GM08714 (cell line): ENCODE measurements around the gene MYADML2.
"Not testable (repeated sequence)": the region's sequence is repeated elsewhere in the genome, so short reads cannot be mapped to it uniquely, and the experiment has no call there.

ENCODE experiments used
- H3K4me3 ChIP-seq: fragments of 200-500 bp; sonication (Bioruptor generic); 2 replicates; pipeline ENCODE4 v1.5.1; 2014; ENCODE audit warnings: mild to moderate bottlenecking, low read length, inconsistent platforms
- ZNF274 ChIP-seq: IDR thresholded peaks from 2 replicates; pipeline ENCODE4 v1.6.1; 2012; ENCODE audit warnings: mild to moderate bottlenecking, low read depth, low read length

Gene MYADML2

DNA sequence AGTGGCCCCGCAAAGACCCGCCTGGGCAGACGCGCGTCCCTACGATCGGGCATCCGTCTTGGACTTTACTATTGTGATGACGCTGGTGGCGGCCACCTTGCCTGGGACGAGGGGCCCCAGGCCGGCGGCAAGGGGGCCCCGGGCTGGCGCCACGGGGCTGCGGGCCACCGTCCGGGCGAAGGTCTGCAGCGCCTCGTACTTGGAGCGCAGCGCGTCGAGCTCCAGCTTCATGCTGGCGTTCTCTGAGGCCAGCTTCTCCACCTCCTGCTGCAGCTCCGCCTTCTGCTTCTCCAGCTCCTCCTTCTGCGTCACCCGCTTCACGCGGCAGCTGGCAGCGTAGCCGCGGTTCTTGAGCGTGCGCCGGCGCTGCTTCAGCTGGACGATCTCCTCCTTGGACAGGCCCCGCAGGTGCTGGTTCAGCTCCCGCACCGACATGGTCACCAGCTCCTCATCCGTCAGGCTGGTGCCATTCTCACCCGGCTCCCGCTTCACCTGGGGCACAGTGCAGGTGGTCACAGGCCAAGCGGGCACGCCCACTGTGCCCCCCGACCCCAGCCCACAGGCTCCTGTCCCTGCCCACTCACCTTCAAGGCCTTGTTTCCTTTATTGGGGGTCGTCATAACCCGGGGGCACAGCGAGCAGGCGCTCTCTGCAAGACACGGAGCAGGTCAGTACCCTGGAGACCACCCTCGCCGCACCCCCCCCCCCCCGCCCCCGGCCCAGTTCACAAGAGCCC, 24.3 kb downstream of the MYADML2 start:
- TF ChIP-seq ZNF274, result no peak
- no peak overlapping the region for H3K4me3 ChIP-seq

DNA sequence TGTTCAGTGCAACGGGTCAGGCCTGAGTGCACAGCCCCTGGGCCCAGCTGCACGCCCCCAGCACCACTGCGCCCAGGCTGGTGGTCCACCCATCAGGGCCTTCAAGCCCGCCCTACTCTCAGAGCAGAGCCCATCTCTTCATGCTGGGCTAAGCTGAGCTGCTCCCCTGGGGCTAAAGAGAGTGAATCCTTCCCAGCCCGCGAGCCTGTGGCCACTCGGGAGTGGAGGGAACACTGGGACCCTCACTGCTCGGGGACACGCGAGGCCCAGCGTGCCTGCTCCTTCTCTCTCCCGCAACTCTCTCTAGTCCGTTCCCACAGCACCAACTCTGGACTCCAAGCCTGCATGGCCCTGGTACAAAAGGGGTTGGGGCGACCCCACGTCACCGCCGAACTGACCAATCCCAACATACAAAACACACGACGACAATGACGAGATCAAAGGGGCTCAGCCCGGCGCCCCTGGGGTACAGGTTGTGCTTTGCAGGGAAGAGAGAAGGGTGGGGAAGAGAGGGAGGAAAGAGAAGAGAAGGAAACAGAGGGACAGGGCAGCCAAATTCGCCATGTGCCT, 25.0 kb downstream of the MYADML2 start:
- no peak overlapping the region for H3K4me3 ChIP-seq
- TF ChIP-seq ZNF274, result no peak

GRCh38 chr17:81921537-81921862, 25.5 kb downstream of the MYADML2 start:
- TF ChIP-seq ZNF274, result no peak
- no peak overlapping the region for H3K4me3 ChIP-seq

DNA sequence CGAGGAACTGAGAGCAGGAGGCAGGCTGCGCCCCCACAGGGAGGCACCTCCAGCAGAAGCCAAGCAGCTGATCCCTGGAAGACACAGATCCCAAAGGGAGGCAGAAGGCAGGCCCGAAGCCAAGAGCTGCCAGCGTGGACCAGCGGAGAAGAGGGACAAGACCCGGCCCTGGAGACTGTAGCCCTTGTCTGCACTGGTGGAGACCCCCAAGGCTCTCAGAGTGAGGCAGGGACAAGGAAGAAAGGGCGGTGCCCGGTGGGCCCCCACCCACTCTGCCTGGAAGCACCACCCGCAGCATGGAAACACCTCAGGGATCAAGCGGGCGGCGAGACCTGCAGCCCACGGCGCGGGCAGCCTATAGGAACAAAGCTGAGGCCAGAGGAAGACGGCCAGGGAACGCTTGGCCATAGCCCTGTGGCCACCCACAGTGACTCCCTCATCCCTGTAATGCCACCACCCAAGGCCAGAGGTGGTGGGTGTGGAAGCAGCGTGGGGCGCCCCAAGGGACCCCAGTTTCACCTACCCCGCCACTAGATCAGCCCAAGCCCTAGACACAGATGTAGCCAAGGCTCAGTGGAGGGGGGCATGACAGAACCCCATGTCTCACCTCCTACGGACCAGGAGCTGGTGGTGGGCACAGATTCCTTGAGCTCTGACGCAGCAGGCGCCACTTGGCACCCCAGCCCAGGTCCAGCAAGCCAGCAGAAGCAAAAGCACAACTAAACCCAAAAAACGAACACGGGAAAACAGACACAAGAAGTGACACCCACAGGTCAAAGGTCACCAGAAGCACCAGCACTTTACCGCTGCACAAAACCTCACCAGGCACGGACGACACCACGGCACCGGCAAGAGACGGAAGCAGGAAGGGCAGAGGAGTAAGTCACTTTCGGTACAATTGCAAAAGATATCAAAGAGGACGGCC, 26.2 kb downstream of the MYADML2 start:
- no peak overlapping the region for H3K4me3 ChIP-seq
- TF ChIP-seq ZNF274, result no peak

DNA sequence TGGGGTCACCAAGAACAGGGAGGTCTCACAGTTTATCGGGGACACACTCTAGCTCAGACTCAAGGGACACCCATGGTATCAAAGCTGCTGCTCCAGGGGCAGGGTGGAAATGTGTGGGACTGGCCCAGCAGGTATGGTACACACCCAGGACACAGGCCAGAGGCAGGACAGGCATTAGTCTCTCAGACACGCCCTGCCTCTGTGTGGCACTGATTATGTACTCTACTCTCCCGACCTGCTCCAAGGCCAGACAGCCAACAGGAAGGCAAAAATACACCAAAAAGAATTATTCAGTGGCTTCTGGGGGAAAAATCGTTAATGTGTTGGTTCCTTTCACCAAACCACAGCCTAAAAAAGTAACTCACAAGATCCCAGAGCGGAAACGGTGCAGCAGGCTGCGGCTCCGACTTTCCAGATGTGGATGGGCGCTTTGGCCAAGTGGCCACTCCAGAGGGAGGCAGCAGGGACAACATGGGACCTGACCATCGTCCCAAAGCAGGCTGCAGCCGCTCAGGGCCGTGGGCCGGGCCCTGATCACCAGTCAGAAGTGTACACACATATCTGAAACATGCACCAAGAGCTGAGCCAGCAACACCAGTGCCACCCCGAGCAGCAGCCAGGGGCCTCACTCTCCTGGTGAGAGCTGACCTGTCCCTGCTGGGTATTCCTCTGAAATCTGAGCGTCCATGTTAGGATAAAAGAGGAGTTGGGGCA, 28.0 kb downstream of the MYADML2 start:
- no peak for TF ChIP-seq ZNF274
- no peak overlapping the region for H3K4me3 ChIP-seq

DNA sequence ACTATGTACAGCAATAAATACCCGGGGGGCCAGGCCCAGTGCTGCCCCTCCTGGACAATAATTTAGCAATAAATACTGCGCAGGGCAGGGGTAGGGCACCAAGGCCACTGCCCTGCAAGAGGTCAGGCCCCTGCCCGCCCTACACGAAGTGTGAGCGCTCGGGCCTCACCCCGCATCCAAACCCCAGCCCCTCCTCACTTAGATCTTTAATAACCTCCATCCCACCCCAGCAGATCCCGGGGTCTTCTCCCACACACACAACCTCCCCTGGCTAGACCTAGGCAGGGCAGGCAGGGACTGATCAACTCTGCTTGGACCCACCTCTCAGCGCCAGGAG, 28.7 kb downstream of the MYADML2 start:
- H3K4me3 ChIP-seq, result not testable (repeated sequence)

DNA sequence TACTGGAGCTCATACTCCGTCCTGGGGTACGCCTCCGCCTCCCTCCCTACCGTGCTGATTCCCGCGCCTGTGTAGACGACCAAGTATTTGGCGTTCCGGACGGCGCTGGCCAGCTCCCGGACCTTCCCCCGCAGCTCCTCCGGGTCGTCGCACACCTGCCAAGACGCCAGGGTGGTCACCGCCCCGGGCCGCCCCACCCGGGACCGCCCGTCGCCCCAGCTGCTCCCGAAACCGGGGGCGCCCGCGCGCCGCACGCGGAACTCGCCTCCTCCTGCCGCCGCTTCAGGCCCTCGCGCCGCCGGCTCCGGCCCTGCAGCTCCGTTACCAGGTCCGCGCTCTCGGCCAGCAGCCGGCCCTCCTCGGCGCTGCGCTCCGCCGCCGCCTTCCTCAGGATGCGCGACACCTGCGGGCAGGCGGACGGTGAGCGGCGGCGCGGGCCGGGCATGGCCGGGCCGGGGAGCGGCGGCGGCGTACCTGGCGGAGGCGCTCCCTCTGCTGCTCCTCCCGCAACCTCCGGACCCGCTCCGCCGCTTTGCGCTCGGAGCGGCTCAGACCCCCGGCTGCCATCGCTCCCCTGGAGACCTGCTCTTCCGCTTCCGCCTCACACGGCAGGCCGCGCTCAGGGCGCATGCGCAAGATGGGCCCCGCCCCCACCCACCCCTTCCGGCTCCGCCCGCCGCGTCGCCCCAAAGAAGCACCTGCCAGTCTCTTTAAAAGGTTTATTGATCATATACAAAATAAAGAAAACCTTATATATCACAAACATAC, 29.3 kb downstream of the MYADML2 start, which contains the start of gene SIRT7:
SIRT7 (minus strand) TSS at position 612 of the 768 bp plus-strand sequence; CDS start at position 567, 45 bp downstream.
- peak within 1 kb of the TSS; percentile 83 for H3K4me3 ChIP-seq
- no peak for TF ChIP-seq ZNF274

- H3K4me3 ChIP-seq, result peak overlapping the region; percentile 83; the same call in 1 of the 2 replicates
- TF ChIP-seq ZNF274, result no peak
Measured at GRCh38 chr17:81916234-81917001, 30.6 kb downstream of the MYADML2 start.

DNA sequence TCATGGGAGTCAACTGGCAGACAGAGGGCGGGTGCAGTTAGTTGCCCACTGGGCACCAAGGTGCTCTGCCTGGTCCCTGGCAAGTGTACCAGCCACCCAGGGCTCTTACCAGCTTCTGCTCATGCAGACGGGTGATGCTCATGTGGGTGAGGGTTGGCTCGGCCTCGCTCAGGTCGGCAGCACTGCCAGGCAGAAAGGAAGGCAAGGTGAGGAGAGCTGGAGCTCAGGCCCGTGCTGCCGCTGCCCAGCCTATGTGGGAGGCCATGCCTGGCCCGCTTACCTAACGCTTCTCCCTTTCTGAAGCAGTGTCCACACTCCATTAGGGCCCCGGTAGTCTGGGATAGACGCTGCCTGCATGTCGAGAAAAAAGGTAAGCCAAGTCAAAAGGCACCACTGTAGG, 31.7 kb downstream of the MYADML2 start:
- TF ChIP-seq ZNF274, result no peak
- H3K4me3 ChIP-seq, result no peak overlapping the region

DNA sequence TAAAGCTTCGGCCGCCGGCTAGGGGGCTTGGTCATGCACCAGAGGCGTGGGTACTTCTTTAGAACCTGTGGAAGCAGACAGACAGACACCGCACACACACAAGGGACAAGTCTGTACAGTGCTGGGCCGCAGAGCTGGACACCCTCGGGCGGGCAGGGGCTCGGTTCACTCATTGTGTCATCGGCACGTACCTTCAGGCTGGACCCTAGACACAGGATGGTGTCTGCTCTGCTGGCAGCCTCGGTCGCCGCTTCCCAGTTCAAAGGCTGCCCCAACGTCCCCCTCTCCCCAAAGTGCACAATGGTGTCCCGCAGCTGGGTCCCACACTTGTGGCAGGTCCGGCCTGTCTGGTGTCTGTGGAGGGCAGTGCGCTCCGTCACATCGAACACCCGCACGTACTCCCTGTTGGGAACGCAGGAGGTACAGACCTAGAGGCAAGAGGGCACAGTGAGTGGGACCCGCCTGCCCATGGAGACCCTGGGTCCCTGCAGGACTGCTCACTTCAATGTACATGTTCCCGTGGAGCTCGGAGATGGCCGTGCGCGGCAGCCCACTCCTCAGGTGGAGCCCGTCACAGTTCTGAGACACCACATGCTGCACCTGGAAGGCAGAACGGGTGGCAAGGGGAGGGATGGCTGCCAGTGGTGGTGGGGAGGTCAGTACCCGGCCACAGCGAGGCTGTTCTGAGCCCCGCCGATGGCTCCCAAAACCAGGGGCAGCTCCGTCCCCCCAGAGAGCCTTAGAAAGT, 32.8 kb downstream of the MYADML2 start:
- no peak overlapping the region for H3K4me3 ChIP-seq
- TF ChIP-seq ZNF274, result no peak

DNA sequence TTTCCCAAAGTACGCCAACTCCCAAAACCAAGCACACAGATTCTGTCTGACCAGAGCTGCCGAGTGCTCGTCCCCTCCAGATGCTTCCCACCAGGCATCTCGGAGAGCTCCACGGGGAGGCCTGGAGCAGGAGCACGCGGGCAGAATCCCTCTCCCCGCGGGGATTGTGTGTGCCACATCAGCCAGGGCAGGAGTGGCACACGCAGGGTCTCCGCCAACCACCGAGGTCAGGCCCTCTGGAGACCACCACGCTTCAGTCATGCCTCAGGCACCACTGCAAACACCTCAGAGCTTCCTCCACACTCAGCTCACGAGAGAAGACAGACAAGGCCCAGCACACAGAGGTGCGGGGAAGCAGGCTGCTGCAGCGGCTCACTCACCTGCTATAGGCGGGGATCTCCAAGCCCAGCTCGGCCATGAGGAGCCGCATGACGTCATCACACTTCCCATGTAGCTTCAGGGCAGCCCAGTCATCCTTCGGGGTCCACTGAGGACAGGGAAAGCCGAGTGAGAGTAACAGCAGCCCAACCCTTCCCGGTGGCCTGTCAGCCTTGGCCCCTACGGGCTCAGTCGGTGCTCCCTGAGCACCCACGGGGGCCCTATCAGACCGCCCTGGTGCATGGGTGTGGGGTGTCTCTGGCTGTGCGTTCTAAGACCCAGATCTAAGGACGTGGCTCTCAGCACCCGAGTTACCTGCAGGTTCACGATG, 33.5 kb downstream of the MYADML2 start:
- no peak overlapping the region for H3K4me3 ChIP-seq
- no peak for TF ChIP-seq ZNF274
